Esophagus (tissue), 2 donors: ENCODE results near the gene RAP1GAP2. TPM values are rescaled to one million over a fixed set of nuclear protein-coding genes. Genes with fewer than 3 reads are reported as not detected.
"Not testable (repeated sequence)": the region's sequence is repeated elsewhere in the genome, so short reads cannot be mapped to it uniquely, and the experiment has no call there.

Source experiments
- H3K27ac ChIP-seq, 2 donors: one replicate each; pipeline ENCODE4 v1.5.1; 2013; ENCODE audit warnings: low read depth in 2 of 2, mild to moderate bottlenecking in 2 of 2, inconsistent platforms in 1 of 2, low read length in 1 of 2, moderate library complexity in 1 of 2
- H3K27me3 ChIP-seq, 2 donors: one replicate each; pipeline ENCODE4 v1.6.1; 2013; ENCODE audit warnings: low read length in 2 of 2, control low read depth in 1 of 2, mild to moderate bottlenecking in 1 of 2; ENCODE audit not compliant: insufficient read depth in 2 of 2, control insufficient read depth in 1 of 2
- H3K36me3 ChIP-seq, 2 donors: one replicate each; pipeline ENCODE4 v1.6.1; 2013; ENCODE audit warnings: low read length in 1 of 2; ENCODE audit not compliant: control insufficient read depth in 2 of 2, insufficient read depth in 2 of 2
- H3K4me1 ChIP-seq, 2 donors: one replicate each; pipeline ENCODE4 v1.6.1; 2013; ENCODE audit warnings: low read length in 1 of 2; ENCODE audit not compliant: control insufficient read depth in 2 of 2, insufficient read depth in 2 of 2
- H3K4me3 ChIP-seq, 2 donors: one replicate each; pipeline ENCODE4 v1.5.1; 2013; ENCODE audit warnings: low read length in 2 of 2, mild to moderate bottlenecking in 2 of 2, low read depth in 1 of 2, moderate library complexity in 1 of 2
- H3K9me3 ChIP-seq, 2 donors: one replicate each; pipeline ENCODE4 v1.6.1; 2013; ENCODE audit warnings: mild to moderate bottlenecking in 2 of 2, low read depth in 1 of 2, low read length in 1 of 2, moderate library complexity in 1 of 2; ENCODE audit not compliant: control insufficient read depth in 2 of 2, insufficient read depth in 1 of 2
- WGBS, 2 donors: extraction: QIAGEN DNeasy Blood & Tissue Kit; methylation state at CpG; one replicate each; pipeline ENCODE4 v1.1.7; 2013; 5-methylcytosine and 5-hydroxymethylcytosine counted together
- polyA plus RNA-seq, 2 donors: library from polyadenylated mRNA; stranded (reverse); fragments of 200-250 nt; gene quantifications; one replicate each; pipeline ENCODE4 v1.2.3, GENCODE V29; 2013
- donor health status: healthy with polysubstance abuse.
- donor health status: Bipolar disorder and iron deficiency.

RAP1GAP2 gene
- polyA plus RNA-seq, 2 donors, result 3.6 to 5.1 TPM

DNA sequence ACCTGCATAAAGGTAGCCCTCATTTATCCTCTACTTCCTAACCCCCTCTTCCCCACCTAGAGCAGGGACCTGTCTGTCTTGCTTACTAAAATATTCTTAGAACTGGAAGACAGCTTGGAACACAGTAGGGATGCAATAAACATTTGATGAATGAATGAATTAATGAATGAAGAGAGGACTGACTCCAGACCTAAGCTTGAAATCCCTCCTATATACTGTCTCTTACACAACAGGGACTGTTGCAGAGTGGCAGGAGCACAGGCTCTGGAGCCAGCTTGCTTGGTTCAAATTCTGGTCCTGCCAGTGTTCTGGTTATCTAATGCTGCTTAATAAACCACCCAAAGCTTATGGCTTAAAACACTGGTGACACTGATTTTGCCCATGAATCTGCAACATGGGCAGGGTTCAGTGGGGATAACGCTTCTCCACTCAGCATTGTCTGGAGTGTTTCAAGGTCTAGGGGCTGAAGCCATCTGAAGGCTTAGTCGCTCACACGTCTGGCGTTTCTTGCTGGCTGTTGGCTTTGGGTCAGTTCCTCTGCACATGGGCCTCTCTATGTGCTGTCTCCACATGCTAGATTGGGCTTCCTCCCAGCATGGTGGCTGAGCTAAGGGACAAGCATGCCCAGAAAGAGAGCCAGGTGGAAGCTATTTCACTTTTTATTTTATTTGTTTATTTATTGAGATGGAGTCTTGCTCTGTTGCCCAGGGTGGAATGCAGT, 12.8 kb upstream of the RAP1GAP2 start:
- H3K4me3 ChIP-seq, result no peak overlapping the region
- peaks cover 0 to 2% of the 10 kb centered on the region in 2 donors for H3K4me1 ChIP-seq
- H3K36me3 ChIP-seq, result no peaks in the 10 kb centered on the region
- WGBS, 2 donors, result 90% methylated on average over 4 of the region's 4 CpGs
- peaks cover 0 to 5% of the 10 kb centered on the region in 2 donors for H3K9me3 ChIP-seq
- no peaks in the 10 kb centered on the region for H3K27me3 ChIP-seq
- no peak overlapping the region for H3K27ac ChIP-seq

DNA sequence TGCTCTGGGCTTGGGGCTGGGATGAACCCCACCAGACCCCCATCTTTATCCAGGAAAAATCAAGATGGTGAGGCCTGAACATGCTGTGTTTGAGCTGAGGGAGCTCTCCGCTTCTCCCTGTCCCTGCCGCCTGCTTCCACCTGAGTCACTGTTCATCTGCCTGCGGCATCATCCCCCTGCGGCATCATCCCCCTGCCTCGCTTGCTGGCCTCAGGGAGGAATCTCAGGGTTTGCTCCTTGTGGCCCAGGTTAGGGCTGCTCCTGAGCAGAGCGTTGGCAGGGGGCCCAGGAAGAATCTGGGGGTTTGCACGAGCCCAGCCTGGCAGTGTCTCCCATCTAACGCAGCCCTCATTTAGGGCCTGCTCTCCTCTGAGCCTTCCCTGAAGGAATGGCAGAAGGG, 11.4 kb upstream of the RAP1GAP2 start:
- Histone ChIP-seq H3K27me3 (no peaks in the 10 kb centered on the region), H3K9me3 (peaks cover 0 to 5% of the 10 kb centered on the region in 2 donors), H3K4me3 (no peak overlapping the region), H3K27ac (no peak overlapping the region), H3K36me3 (no peaks in the 10 kb centered on the region), H3K4me1 (peaks cover 0 to 2% of the 10 kb centered on the region in 2 donors)
- 86 to 90% methylated on average over 8 of the region's 8 CpGs for WGBS, 2 donors

DNA sequence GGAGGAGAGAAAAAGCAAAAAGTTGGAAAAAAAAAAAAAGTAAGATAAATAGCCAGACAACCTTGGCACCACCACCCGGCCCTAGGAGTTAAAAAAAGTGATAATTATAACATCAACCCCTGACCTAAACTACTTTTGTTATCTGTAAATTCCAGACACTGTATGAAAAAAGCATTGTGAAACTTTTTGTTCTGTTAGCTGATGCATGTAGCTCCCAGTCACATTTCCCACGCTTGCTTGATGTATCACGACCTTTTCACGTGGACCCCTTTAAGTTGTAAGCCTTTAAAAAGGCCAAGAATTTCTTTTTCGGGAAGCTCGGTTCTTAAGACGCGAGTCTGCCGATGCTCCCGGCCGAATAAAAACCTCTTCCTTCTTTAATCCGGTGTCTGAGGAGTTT, 10.9 kb upstream of the RAP1GAP2 start:
- H3K36me3 ChIP-seq, H3K27me3 ChIP-seq, H3K4me3 ChIP-seq, H3K4me1 ChIP-seq, H3K27ac ChIP-seq, H3K9me3 ChIP-seq: not testable (repeated sequence)
- WGBS, 2 donors, result 74 to 81% methylated on average over 12 of the region's 12 CpGs

DNA sequence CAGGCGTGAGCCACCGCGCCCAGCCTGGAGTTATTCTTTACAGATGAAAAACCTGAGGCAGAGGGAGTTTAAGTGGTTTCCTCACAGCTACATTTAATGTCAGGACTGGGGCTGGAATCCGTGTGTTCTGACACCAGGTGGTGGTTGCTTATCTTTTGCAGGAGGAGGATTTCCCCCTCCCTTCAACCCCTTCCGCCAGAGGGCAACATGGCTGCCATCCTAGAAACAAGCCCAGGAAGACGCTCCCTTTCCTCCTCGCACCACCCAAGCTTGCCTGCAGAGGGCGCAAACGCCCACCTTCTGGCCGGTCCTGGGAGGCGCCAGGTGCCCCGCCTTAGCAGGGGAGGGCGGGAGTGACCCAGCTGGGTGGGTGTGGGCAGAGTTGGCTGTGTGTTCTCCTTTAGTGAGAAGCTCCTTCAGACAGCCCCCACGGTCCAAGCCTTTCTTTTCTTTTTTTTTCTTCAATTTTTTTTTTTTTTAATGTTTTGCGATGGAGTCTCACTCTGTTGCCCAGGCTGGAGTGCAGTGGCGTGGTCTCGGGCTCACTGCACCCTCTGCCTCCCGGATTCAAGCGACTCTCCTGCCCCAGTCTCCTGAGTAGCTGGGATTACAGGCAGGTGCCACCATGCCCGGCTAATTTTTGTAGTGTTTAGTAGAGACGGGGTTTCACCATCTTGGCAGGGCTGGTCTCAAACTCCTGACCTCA, 9.9 kb upstream of the RAP1GAP2 start:
- peaks cover 0 to 5% of the 10 kb centered on the region in 2 donors for H3K9me3 ChIP-seq
- H3K36me3 ChIP-seq, result no peaks in the 10 kb centered on the region
- H3K27me3 ChIP-seq, result no peaks in the 10 kb centered on the region
- H3K4me3 ChIP-seq, result no peak overlapping the region
- WGBS, 2 donors, result 26 to 27% methylated on average over 21 of the region's 21 CpGs
- no peak overlapping the region for H3K27ac ChIP-seq
- peaks cover 0 to 2% of the 10 kb centered on the region in 2 donors for H3K4me1 ChIP-seq

DNA sequence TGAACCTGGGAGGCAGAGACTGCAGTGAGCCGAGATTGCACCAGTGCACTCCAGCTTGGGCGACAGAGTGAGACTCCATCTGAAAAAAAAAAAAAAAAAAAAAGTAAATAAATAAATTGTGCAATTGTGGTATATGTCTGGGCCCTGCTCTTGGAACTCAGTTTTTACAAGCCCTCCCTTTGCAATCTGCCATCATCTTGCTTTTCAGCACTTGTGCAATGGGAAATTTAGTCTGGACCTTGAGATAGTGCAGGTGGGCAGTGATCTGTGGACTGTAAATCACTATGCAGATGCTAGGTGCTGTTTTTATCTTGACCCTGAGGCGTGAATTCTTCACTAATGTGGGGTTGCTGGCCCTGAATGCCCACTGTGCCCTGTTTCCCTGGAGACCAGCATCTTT, 6.5 kb upstream of the RAP1GAP2 start:
- H3K4me1 ChIP-seq, result peaks cover 0 to 2% of the 10 kb centered on the region in 2 donors
- no peaks in the 10 kb centered on the region for H3K36me3 ChIP-seq
- H3K9me3 ChIP-seq, result no peaks in the 10 kb centered on the region
- H3K27me3 ChIP-seq, result no peaks in the 10 kb centered on the region
- WGBS, 2 donors, result 69 to 73% methylated on average over 3 of the region's 3 CpGs
- H3K27ac ChIP-seq, result no peak overlapping the region
- H3K4me3 ChIP-seq, result no peak overlapping the region

DNA sequence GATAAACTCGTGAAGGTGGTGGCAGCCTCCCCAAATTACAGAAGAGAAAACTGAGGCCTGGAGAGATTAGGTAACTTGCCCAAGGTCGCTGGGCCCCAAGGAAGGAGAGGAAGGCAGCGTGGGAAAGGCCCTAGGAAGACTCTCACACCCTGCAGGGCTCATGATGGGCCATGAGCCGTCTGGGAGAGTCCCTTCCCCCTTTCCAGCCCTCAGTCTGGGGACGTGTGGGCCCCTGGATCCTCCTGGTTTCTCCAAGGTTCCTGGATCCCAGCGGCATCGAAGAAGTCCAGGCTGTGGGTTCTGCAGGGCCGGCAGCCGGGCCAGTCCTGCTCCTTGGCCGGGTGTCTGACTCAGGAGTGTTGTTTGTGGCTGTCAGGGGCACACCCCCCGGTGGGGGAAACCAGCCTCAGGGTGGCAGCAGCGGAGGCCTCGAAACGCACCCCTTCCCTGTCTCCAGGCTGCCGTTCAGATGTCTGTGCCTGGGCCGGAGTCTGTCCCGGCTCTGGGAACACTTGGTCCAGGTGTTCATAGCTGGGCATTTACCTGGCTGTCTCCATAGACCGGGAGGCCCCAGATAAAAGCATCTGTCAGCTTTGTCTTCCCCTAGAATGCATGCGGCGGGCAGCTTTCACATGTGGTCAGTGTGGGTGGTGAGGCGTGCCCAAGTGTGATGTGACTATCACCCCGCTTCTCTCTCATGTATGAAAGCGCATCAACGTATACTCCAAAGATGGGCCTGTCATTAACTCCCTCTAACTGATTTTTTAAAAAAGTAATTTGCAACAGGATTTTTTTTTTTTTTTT, 3.7 kb upstream of the RAP1GAP2 start:
- H3K9me3 ChIP-seq, result no peaks in the 10 kb centered on the region
- peaks cover 0 to 6% of the 10 kb centered on the region in 2 donors for H3K27me3 ChIP-seq
- H3K27ac ChIP-seq, result no peak overlapping the region
- no peak overlapping the region for H3K4me3 ChIP-seq
- WGBS, 2 donors, result 57 to 61% methylated on average over 24 of the region's 24 CpGs
- peaks cover 0 to 9% of the 10 kb centered on the region in 2 donors for H3K4me1 ChIP-seq
- no peaks in the 10 kb centered on the region for H3K36me3 ChIP-seq

DNA sequence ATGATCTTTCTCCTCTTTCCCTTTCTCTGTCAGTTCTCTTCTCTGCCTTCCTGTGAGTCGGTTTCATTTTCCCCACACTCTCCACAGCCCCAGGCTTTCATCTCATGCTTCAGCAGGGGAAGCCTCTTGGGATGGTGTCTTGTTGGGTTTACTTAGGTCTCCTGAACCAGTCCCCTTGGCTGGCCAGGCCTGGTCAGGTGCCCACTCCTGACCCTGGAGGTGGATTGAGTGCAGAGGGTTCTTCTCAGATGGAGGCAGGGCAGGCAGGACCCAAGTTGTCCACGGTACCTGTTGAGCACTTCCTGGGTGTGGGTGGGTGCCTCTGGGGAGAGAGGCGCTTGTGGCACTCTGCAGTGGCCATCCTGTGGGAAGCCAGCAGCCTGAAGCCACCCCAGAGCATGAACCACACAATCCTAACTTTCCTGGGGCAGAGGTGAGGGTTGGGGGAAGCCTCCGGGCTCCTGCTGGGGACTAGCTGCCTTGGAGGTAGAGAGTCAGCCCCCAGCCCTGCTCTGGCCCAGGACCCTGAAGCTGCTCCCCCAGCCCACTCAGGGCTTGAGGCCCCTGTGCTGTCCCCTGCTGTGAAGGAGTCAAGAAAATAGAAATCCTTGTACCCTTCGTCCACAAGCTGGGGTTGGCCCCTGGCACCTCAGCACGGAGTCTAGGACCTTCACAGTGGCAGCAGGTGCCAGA, 2.0 kb upstream of the RAP1GAP2 start:
- Histone ChIP-seq H3K4me1 (peaks cover 0 to 9% of the 10 kb centered on the region in 2 donors), H3K27me3 (peaks cover 0 to 6% of the 10 kb centered on the region in 2 donors), H3K4me3 (no peak overlapping the region), H3K36me3 (no peaks in the 10 kb centered on the region), H3K9me3 (no peaks in the 10 kb centered on the region), H3K27ac (no peak overlapping the region)
- WGBS, 2 donors, result 81 to 83% methylated on average over 6 of the region's 6 CpGs

DNA sequence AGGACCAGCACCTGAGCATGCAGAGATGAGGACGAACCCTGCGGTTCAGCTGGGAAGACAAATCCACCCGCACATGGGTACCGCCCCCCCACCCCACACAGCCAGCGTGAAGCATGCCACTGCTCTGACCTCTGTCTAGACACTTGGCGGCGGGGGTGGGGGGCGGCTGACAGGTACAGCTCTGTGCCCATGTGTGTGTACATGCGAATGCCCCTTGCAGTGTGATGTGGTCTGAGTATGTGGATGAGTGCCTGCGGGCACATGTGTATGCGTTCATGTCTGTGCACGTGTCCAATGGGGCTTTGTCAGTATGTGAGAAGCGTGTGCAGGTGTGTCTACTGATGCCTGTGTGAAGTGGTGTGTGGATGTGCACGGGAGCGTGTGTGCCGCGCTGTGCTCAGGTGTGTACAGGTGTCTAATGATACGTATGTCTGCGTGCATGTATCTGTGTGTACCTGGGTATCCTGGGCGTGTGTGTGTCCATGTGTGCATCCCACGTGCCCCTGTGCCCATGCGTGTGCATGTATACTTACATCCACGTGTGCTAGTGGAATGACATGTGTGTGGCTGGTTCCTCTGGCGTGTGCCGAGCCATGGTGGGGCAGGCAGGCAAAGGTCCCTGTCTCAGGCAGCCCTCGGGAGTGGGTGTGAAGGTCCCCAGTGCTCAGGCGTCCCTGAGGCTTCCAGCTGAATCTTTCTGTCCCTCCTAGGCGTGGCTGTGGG, 636 bp upstream of the RAP1GAP2 start:
- Histone ChIP-seq H3K27ac (no peak overlapping the region), H3K4me3 (peak overlapping the region in 1 of 2 donors; percentile 15), H3K27me3 (peaks cover 0 to 6% of the 10 kb centered on the region in 2 donors), H3K9me3 (no peaks in the 10 kb centered on the region), H3K36me3 (no peaks in the 10 kb centered on the region), H3K4me1 (peaks cover 0 to 9% of the 10 kb centered on the region in 2 donors)
- WGBS, 2 donors, result 72 to 81% methylated on average over 28 of the region's 28 CpGs
